CD4-positive, CD25-positive, alpha-beta regulatory T cell (primary cell): Measurements from ENCODE around the gene GNAL. TPM values are rescaled to one million over a fixed set of nuclear protein-coding genes. Genes with fewer than 3 reads are reported as not detected.

Experiments used
- ATAC-seq, 2 donors: fragments of 150-1000 bp; cut with Tn5 transposase; one replicate each; pipeline ENCODE4 v1.10.0; 2021; ENCODE audit warnings: low read depth in 2 of 2, moderate number of reproducible peaks in 2 of 2, moderate library complexity in 1 of 2
- DNase-seq, 3 donors: peaks; one replicate each; pipeline versions ENCODE4 v3.0.0 to v3.0.0-alpha.2; 2012 to 2022; ENCODE audit warnings: mixed read lengths in 1 of 3
- H3K27ac ChIP-seq: one replicate; pipeline ENCODE4 v1.7.0; 2013; ENCODE audit warnings: mild to moderate bottlenecking, low read length; ENCODE audit not compliant: insufficient read depth, poor library complexity, severe bottlenecking
- H3K27me3 ChIP-seq: one replicate; pipeline ENCODE4 v1.7.0; 2013; ENCODE audit warnings: low read length; ENCODE audit not compliant: control insufficient read depth, insufficient read depth
- H3K36me3 ChIP-seq: one replicate; pipeline ENCODE4 v1.7.0; 2013; ENCODE audit warnings: mild to moderate bottlenecking, low read length, moderate library complexity; ENCODE audit not compliant: control insufficient read depth, insufficient read depth
- H3K4me1 ChIP-seq: 2 replicates; pipeline ENCODE4 v1.7.0; 2013; ENCODE audit warnings: mild to moderate bottlenecking, low read length; ENCODE audit not compliant: insufficient read depth, control insufficient read depth, poor library complexity, severe bottlenecking
- H3K4me3 ChIP-seq: one replicate; pipeline ENCODE4 v1.7.0; 2013; ENCODE audit warnings: low read depth, mild to moderate bottlenecking, low read length, moderate library complexity
- H3K9me3 ChIP-seq, 2 experiments: 1 replicate in 1 of 2; 2 replicates in 1 of 2; pipeline ENCODE4 v1.7.0; 2013; ENCODE audit warnings: low read length in 2 of 2, mild to moderate bottlenecking in 1 of 2, moderate library complexity in 1 of 2; ENCODE audit not compliant: control insufficient read depth in 2 of 2
- H3K27ac Mint-ChIP-seq, 3 donors: one replicate each; pipeline ENCODE4 v1.8.0; 2020 to 2022; ENCODE audit warnings: mild to moderate bottlenecking in 3 of 3, mixed read lengths in 3 of 3, moderate library complexity in 2 of 3
- H3K27me3 Mint-ChIP-seq: one replicate; pipeline ENCODE4 v1.8.0; 2022; ENCODE audit warnings: mild to moderate bottlenecking, mixed read lengths
- H3K36me3 Mint-ChIP-seq: one replicate; pipeline ENCODE4 v1.8.0; 2020; ENCODE audit warnings: mixed read lengths
- H3K4me1 Mint-ChIP-seq, 4 donors: one replicate each; pipeline ENCODE4 v1.8.0; 2020 to 2022; ENCODE audit warnings: mixed read lengths in 4 of 4, mild to moderate bottlenecking in 1 of 4
- H3K4me3 Mint-ChIP-seq, 4 donors: one replicate each; pipeline ENCODE4 v1.8.0; 2020 to 2022; ENCODE audit warnings: mild to moderate bottlenecking in 4 of 4, mixed read lengths in 4 of 4, moderate library complexity in 3 of 4
- H3K9me3 Mint-ChIP-seq, 7 donors: one replicate each; pipeline ENCODE4 v1.8.0; 2020 to 2022; ENCODE audit warnings: mixed read lengths in 7 of 7, mild to moderate bottlenecking in 3 of 7, moderate library complexity in 2 of 7
- polyA plus RNA-seq, 4 donors: library from polyadenylated mRNA; unstranded; fragments of 300-500 nt; fragmentation: Illumina TruSeq; gene quantifications; one replicate each; pipeline ENCODE4 v1.2.3, GENCODE V29; 2021
- total RNA-seq: library from RNA; stranded (reverse); gene quantifications from one replicate; pipeline ENCODE4 v1.2.3, GENCODE V29; 2022

Gene GNAL
- total and polyA plus RNA-seq, 5 donors from 2014 or later, result 0.05 to 0.76 (median 0.09) TPM; not detected in 2

DNA sequence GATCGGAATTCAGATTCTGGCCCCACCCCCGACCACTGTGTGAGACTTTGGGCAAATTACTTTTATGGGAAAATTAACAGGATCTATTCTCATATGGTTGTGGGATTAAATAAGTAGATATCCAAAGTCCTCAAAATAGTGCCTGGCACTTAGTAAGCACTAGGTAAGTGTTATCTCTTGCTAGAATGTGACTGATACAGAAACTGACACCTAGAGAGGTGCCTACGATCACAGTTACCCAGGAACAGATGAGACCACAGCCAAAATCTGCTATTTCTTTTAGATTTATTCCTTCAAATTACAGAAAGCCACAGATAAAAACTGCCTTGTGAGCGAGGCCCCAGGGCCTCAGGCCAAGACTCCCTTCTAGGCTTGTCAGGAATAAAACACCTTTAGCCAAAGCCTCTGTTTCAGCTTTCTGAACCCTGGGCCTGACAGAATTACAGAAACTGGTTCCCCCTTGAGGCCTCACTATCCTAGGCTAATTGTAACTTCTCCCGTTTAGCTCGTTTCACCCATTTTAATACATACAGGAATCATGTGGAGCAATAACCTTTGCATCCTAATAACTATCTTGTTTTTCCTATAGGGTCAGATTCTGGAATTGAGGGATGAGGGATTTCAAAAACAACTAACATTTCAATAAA is 139.8 kb downstream of the GNAL start:
- Histone ChIP-seq H3K4me1 (no peaks in the 10 kb centered on the region), H3K27me3 (no peaks in the 10 kb centered on the region), H3K36me3 (no peaks in the 10 kb centered on the region), H3K4me3 (no peak overlapping the region), H3K9me3 (no peaks in the 10 kb centered on the region), H3K27ac (no peak overlapping the region)
- H3K27me3 Mint-ChIP-seq, result no peaks in the 10 kb centered on the region
- no peaks in the 10 kb centered on the region for H3K36me3 Mint-ChIP-seq
- peaks cover 0 to 5% (median 0%) of the 10 kb centered on the region in 7 donors for H3K9me3 Mint-ChIP-seq
- no peaks in the 10 kb centered on the region for H3K4me1 Mint-ChIP-seq
- no peak for DNase-seq
- ATAC-seq, result no peak
- no peak overlapping the region for H3K4me3 Mint-ChIP-seq
- no peak overlapping the region for H3K27ac Mint-ChIP-seq

DNA sequence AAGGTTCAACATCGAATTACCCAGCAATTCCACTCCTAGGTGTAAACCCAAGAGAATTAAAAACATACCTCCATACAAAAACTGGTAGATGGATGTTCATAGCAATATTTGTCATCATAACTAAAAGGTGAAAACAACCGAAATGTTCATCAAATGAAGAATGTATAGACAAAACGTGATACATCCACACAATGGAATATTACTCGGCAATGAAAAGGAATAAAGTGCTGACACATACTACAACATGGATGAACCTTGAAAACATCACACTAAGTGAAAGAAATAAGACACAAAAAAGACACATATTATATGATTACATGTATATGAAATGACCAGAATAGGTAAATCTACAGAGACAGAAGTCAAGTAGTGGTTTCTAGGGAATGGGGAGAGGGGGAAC is 141.5 kb downstream of the GNAL start:
- no peak for DNase-seq
- H3K36me3 Mint-ChIP-seq, result no peaks in the 10 kb centered on the region
- H3K4me1 ChIP-seq, result no peaks in the 10 kb centered on the region
- H3K4me3 Mint-ChIP-seq, result no peak overlapping the region
- H3K9me3 ChIP-seq, result no peaks in the 10 kb centered on the region
- H3K4me3 ChIP-seq, result no peak overlapping the region
- peaks cover 0 to 5% (median 0%) of the 10 kb centered on the region in 7 donors for H3K9me3 Mint-ChIP-seq
- no peaks in the 10 kb centered on the region for H3K27me3 ChIP-seq
- no peaks in the 10 kb centered on the region for H3K36me3 ChIP-seq
- no peak overlapping the region for H3K27ac ChIP-seq
- ATAC-seq, result no peak
- no peak overlapping the region for H3K27ac Mint-ChIP-seq
- H3K27me3 Mint-ChIP-seq, result peaks cover 4% of the 10 kb centered on the region
- no peaks in the 10 kb centered on the region for H3K4me1 Mint-ChIP-seq

DNA sequence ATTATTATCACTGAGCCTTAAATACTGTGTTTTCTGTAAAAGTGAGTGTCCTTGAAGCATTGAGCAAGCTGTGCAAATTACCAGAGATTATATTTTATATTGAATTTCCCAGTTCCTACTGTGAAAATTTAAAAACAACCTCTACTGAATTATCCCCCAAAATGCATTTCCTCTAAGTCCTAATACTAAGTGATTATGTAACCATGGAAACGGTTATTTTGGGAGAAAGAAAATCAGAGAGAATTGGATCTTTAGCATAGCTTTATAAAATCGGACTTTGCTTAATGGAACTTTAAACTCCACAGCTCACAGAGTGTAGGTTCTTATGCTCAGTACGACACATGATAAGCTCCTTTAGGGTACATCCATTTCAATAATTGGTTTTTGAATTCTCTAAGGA is 142.9 kb downstream of the GNAL start:
- DNase-seq (no peak), ATAC-seq (no peak)
- Histone ChIP-seq H3K27ac (no peak overlapping the region), H3K36me3 (no peaks in the 10 kb centered on the region), H3K4me3 (no peak overlapping the region), H3K27me3 (no peaks in the 10 kb centered on the region), H3K9me3 (no peaks in the 10 kb centered on the region), H3K4me1 (no peaks in the 10 kb centered on the region)
- H3K27me3 Mint-ChIP-seq, result peaks cover 4% of the 10 kb centered on the region
- no peaks in the 10 kb centered on the region for H3K36me3 Mint-ChIP-seq
- no peak overlapping the region for H3K4me3 Mint-ChIP-seq
- H3K4me1 Mint-ChIP-seq, result no peaks in the 10 kb centered on the region
- no peak overlapping the region for H3K27ac Mint-ChIP-seq
- H3K9me3 Mint-ChIP-seq, result peaks cover 0 to 2% (median 0%) of the 10 kb centered on the region in 7 donors

DNA sequence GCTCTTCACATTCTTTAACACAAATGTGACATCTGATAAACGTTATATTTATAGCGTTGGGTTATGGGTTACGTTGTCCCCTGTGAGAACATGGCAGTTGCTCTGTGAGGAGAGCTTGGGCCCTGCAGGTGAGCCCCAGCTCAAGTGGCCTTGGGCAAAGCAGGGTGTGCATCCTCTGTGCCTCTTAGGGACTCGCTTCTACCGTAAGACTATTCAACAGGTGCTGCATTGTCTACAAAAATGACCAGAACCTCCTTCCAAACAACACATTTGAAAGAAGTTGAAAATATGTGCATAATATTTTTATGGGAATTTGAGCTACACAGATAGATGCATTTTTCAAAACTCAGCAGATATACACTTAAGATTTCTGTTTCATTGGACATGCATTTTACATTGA is 145.7 kb downstream of the GNAL start:
- Histone ChIP-seq H3K4me3 (no peak overlapping the region), H3K27ac (no peak overlapping the region), H3K9me3 (no peaks in the 10 kb centered on the region), H3K4me1 (no peaks in the 10 kb centered on the region), H3K36me3 (no peaks in the 10 kb centered on the region), H3K27me3 (no peaks in the 10 kb centered on the region)
- no peak overlapping the region for H3K4me3 Mint-ChIP-seq
- H3K9me3 Mint-ChIP-seq, result peaks cover 0 to 1% (median 0%) of the 10 kb centered on the region in 7 donors
- DNase-seq, result no peak
- no peaks in the 10 kb centered on the region for H3K36me3 Mint-ChIP-seq
- H3K27me3 Mint-ChIP-seq, result peaks cover 8% of the 10 kb centered on the region
- no peak for ATAC-seq
- no peak overlapping the region for H3K27ac Mint-ChIP-seq
- no peaks in the 10 kb centered on the region for H3K4me1 Mint-ChIP-seq

DNA sequence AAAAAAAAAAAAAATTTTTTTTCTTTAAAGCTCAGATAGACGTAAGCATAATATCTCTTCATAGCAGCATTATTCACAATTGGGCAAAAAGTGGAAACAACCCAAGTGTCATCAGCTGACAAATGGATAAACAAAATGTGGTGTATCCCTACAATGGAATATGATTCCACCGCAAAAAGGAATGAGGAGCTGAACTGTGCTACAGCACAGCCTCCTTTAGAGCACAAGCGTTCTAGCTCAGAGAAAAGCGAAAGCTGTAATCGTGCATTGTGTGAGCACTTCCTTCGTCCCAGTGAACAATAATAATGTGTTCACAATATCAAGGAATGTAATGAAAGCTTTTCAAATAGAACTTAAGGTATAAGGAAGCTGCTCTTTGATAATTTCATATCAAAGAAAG is 150.5 kb downstream of the GNAL start:
- Histone ChIP-seq H3K4me1 (no peaks in the 10 kb centered on the region), H3K9me3 (no peaks in the 10 kb centered on the region), H3K27me3 (no peaks in the 10 kb centered on the region), H3K4me3 (no peak overlapping the region), H3K27ac (no peak overlapping the region), H3K36me3 (no peaks in the 10 kb centered on the region)
- Mint-ChIP-seq H3K4me3 (no peak overlapping the region), H3K4me1 (no peaks in the 10 kb centered on the region), H3K27ac (no peak overlapping the region), H3K36me3 (no peaks in the 10 kb centered on the region), H3K27me3 (peaks cover 12% of the 10 kb centered on the region), H3K9me3 (no peaks in the 10 kb centered on the region)
- ATAC-seq (no peak), DNase-seq (no peak)

DNA sequence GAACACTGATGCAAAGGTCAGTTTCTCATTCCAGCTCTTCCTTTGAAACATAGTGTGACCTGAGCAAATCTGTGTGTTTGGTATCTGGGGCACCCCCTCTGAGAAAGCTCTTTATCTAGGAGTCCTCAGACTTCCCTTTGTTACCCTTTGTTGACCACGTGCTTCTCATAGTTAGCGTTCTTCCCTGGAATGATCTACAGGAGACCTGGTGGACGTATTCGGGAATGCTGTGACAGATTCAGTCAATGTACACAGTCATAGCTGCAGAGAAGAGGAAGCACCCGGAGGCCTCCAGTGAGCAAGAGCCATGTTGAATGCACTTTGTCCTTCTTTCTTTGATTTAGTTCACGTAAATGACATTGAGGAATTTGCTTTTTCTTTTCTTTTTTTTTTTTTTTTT is 151.4 kb downstream of the GNAL start:
- Histone ChIP-seq H3K4me1 (no peaks in the 10 kb centered on the region), H3K4me3 (no peak overlapping the region), H3K27me3 (no peaks in the 10 kb centered on the region), H3K9me3 (no peaks in the 10 kb centered on the region), H3K36me3 (no peaks in the 10 kb centered on the region), H3K27ac (no peak overlapping the region)
- Mint-ChIP-seq H3K4me3 (no peak overlapping the region), H3K27me3 (peaks cover 12% of the 10 kb centered on the region), H3K4me1 (no peaks in the 10 kb centered on the region), H3K36me3 (no peaks in the 10 kb centered on the region), H3K27ac (no peak overlapping the region), H3K9me3 (no peaks in the 10 kb centered on the region)
- ATAC-seq (no peak), DNase-seq (no peak)

DNA sequence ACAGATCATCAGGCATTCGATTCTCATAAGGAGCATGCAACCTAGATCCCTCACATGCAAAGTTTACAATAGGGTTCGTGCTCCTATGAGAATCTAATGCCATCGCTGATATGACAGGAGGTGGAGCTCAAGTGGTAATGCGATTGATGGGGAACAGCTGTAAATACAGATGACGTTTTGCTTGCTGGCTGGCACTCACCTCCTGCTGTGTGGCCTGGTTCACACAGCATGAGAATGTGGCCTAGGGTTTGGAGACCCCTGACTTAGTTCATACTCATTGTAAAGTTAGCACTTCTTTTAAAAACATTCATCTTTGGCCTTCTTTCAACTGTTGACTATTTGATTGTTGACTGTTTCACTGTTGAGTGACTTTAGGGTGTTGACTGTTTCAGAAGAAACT is 153.5 kb downstream of the GNAL start:
- Mint-ChIP-seq H3K27me3 (peaks cover 19% of the 10 kb centered on the region), H3K27ac (no peak overlapping the region), H3K9me3 (no peaks in the 10 kb centered on the region), H3K4me3 (no peak overlapping the region), H3K4me1 (no peaks in the 10 kb centered on the region), H3K36me3 (no peaks in the 10 kb centered on the region)
- no peak for ATAC-seq
- H3K4me1 ChIP-seq, result no peaks in the 10 kb centered on the region
- no peaks in the 10 kb centered on the region for H3K9me3 ChIP-seq
- no peaks in the 10 kb centered on the region for H3K27me3 ChIP-seq
- no peak for DNase-seq
- no peaks in the 10 kb centered on the region for H3K36me3 ChIP-seq
- no peak overlapping the region for H3K27ac ChIP-seq
- no peak overlapping the region for H3K4me3 ChIP-seq

DNA sequence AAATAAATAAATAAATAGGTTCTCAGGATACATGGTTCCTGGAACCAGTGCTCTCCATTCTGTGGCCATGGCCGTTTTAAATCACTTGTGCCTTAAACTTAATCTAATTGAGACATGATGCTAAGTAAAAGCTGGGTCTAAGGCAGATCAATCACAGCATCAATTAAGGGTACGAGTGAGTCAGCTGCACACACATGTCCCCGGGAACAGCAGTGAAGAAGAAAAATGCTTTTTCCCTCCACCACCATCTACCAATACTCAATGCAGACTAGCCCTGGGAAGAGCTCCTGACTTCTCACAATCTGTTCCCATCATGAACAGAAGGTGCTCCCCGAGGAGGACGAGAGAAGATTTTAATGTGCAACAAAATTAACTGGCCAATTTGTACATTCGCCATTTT is 155.4 kb downstream of the GNAL start:
- no peak for DNase-seq
- no peaks in the 10 kb centered on the region for H3K9me3 Mint-ChIP-seq
- peaks cover 23% of the 10 kb centered on the region for H3K27me3 Mint-ChIP-seq
- peaks cover under 1% of the 10 kb centered on the region for H3K4me1 ChIP-seq
- no peaks in the 10 kb centered on the region for H3K9me3 ChIP-seq
- peaks cover 0 to 4% (median under 1%) of the 10 kb centered on the region in 4 donors for H3K4me1 Mint-ChIP-seq
- no peaks in the 10 kb centered on the region for H3K27me3 ChIP-seq
- H3K36me3 ChIP-seq, result no peaks in the 10 kb centered on the region
- H3K36me3 Mint-ChIP-seq, result no peaks in the 10 kb centered on the region
- no peak overlapping the region for H3K4me3 ChIP-seq
- H3K27ac ChIP-seq, result no peak overlapping the region
- no peak overlapping the region for H3K27ac Mint-ChIP-seq
- ATAC-seq, result no peak
- no peak overlapping the region for H3K4me3 Mint-ChIP-seq
